Muscle of leg (tissue), 11 donors: ENCODE data around the gene IL22RA2. TPM values are rescaled to one million over a fixed set of nuclear protein-coding genes. Genes with fewer than 3 reads are reported as not detected.
"Not testable (repeated sequence)": the region's sequence is repeated elsewhere in the genome, so short reads cannot be mapped to it uniquely, and the experiment has no call there.

ENCODE experiments used
- DNase-seq: peaks from one replicate; pipeline ENCODE4 v3.0.0; 2013
- H3K27ac ChIP-seq: one replicate; pipeline ENCODE4 v1.5.1; 2013; ENCODE audit warnings: mild to moderate bottlenecking, low read length, control low read depth
- H3K27me3 ChIP-seq: one replicate; pipeline ENCODE4 v1.6.1; 2013; ENCODE audit warnings: low read length; ENCODE audit not compliant: control insufficient read depth, insufficient read depth
- H3K36me3 ChIP-seq: one replicate; pipeline ENCODE4 v1.6.1; 2013; ENCODE audit warnings: low read length; ENCODE audit not compliant: control insufficient read depth, insufficient read depth
- H3K4me1 ChIP-seq: one replicate; pipeline ENCODE4 v1.6.1; 2013; ENCODE audit warnings: low read length; ENCODE audit not compliant: control insufficient read depth, insufficient read depth
- H3K4me3 ChIP-seq: one replicate; pipeline ENCODE4 v1.5.1; 2013; ENCODE audit warnings: low read length, control low read depth
- H3K9me3 ChIP-seq: replicated peaks from 2 replicates; pipeline ENCODE4 v1.6.1; 2013; ENCODE audit warnings: low read depth, low read length; ENCODE audit not compliant: control insufficient read depth
- WGBS: methylation state at CpG from one replicate; pipeline ENCODE4 v1.1.5; 2013; ENCODE audit warnings: missing lambda C conversion rate; ENCODE audit not compliant: insufficient coverage; 5-methylcytosine and 5-hydroxymethylcytosine counted together
- polyA plus RNA-seq, 8 donors: library from polyadenylated mRNA; unstranded; fragments of 120-200 nt; gene quantifications; one replicate each; pipeline versions ENCODE4 v1.2.1 to v1.2.3, GENCODE V29; 2013; ENCODE audit warnings: inconsistent platforms in 1 of 8, low replicate concordance in 1 of 8; ENCODE audit not compliant: insufficient read length in 8 of 8, insufficient read depth in 1 of 8
- total RNA-seq: library from RNA; stranded (reverse); fragments of 120-200 nt; gene quantifications from one replicate; pipeline ENCODE4 v1.2.4, GENCODE V29; 2013

The IL22RA2 gene
- total and polyA plus RNA-seq, 9 donors = 0.23 TPM; not detected in 8

DNA sequence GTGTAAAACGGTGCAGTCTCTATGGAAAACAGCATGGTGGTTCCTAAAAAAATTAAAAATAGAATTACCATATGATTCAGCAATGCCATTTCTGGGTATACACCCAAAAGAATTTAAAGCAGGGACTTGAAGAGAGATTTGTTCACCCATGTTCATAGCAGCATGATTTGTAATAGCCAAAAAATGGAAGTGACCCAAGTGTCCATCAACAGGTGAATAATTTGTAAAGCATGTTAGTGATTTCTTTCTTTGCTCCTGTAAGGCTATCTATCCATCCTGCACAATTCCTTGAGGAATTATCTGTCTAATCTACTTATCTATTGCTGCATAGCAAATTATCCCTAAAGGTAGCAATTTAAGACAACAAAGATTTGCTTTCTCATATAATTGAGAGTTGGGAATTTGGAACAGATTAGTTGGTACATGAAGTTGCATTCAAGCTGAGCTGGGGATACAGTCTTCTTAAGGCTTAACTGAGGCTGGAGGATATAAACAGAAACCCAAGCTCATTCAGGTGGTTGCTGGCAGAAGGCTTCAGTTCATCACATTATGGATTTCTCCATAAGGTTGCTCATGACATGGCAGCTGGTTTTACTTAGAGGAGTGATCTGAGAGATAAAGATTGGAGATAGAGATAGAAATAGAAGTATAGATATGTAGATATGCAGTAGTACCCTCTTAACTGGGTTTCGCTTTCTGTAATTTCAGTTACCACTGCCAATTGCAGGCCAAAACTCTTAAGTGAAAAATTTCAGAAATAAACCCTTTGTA, 62.0 kb downstream of the IL22RA2 start:
- H3K4me1 ChIP-seq = no peaks in the 10 kb centered on the region
- H3K36me3 ChIP-seq = no peaks in the 10 kb centered on the region
- no peak for DNase-seq
- H3K27me3 ChIP-seq = no peaks in the 10 kb centered on the region
- no CpG with 5 or more reads among the region's 2 CpGs for WGBS
- no peak overlapping the region for H3K27ac ChIP-seq
- no peaks in the 10 kb centered on the region for H3K9me3 ChIP-seq
- H3K4me3 ChIP-seq = no peak overlapping the region

- Histone ChIP-seq H3K36me3 (no peaks in the 10 kb centered on the region), H3K27me3 (no peaks in the 10 kb centered on the region), H3K27ac (no peak overlapping the region), H3K4me3 (no peak overlapping the region), H3K9me3 (no peaks in the 10 kb centered on the region), H3K4me1 (no peaks in the 10 kb centered on the region)
- no CpG with 5 or more reads among the region's 1 CpG for WGBS
- DNase-seq = no peak
Observed at GRCh38 chr6:137107767-137108105, 65.7 kb downstream of the IL22RA2 start.

GRCh38 chr6:137107047-137107766, 66.2 kb downstream of the IL22RA2 start:
- 52% methylated on average over 2 of the region's 6 CpGs for WGBS
- not testable (repeated sequence) for H3K36me3 ChIP-seq, H3K4me1 ChIP-seq, H3K4me3 ChIP-seq, DNase-seq, H3K27ac ChIP-seq, H3K9me3 ChIP-seq, H3K27me3 ChIP-seq

DNA sequence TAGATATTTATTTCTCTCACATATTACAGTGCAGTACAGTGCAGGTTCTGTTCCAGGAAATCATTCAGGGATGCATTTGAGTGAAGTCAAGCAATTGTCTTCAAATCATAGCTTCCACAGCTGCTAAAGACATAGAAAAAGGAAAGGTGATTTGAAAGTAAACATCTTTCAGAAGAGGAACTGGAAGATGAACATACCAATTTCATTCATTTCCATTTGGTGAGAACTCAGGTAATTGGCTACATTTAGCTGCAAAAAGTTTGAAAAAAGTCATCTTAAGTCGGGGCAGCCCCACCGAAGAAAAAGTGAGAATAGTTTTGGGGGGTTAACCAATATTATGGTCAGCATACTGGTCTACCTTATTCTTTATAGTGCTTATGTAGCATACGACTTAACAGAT, 67.3 kb downstream of the IL22RA2 start:
- WGBS = no CpG with 5 or more reads among the region's 3 CpGs
- H3K27ac ChIP-seq = no peak overlapping the region

GRCh38 chr6:137105375-137105774, 68.1 kb downstream of the IL22RA2 start:
- Histone ChIP-seq H3K4me3 (no peak overlapping the region), H3K4me1 (no peaks in the 10 kb centered on the region), H3K27ac (no peak overlapping the region), H3K27me3 (no peaks in the 10 kb centered on the region), H3K9me3 (no peaks in the 10 kb centered on the region), H3K36me3 (no peaks in the 10 kb centered on the region)
- DNase-seq = no peak
- 60% methylated on average over 2 of the region's 4 CpGs for WGBS

More for the DNA sequence above, 67.3 kb downstream of the IL22RA2 start:
- Histone ChIP-seq H3K4me1 (no peaks in the 10 kb centered on the region), H3K9me3 (no peaks in the 10 kb centered on the region), H3K4me3 (no peak overlapping the region), H3K27me3 (no peaks in the 10 kb centered on the region), H3K36me3 (no peaks in the 10 kb centered on the region)
- DNase-seq = no peak

DNA sequence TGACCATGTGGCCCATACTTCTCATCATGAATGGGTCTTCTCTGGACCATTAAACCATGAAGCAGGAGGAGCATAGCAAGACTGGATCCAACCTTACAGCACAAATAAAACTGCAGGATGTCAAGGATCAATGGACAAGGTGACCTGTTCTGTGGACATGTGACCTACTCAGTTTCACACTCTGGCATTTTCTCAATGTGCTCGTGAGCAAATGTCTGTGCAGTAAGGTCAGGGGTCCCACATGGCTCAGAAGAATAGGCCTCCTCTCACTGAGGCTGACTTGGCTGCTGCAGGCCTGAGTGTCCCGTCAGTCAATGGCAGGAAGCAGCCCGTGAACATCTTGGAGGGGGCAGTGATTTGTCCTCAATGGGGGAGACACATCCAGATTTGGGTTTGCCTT, 68.5 kb downstream of the IL22RA2 start:
- H3K27me3 ChIP-seq = no peaks in the 10 kb centered on the region
- WGBS = 79% methylated on average over 3 of the region's 3 CpGs
- no peak overlapping the region for H3K27ac ChIP-seq
- H3K4me3 ChIP-seq = no peak overlapping the region
- no peaks in the 10 kb centered on the region for H3K36me3 ChIP-seq
- no peak for DNase-seq
- no peaks in the 10 kb centered on the region for H3K9me3 ChIP-seq
- H3K4me1 ChIP-seq = no peaks in the 10 kb centered on the region

DNA sequence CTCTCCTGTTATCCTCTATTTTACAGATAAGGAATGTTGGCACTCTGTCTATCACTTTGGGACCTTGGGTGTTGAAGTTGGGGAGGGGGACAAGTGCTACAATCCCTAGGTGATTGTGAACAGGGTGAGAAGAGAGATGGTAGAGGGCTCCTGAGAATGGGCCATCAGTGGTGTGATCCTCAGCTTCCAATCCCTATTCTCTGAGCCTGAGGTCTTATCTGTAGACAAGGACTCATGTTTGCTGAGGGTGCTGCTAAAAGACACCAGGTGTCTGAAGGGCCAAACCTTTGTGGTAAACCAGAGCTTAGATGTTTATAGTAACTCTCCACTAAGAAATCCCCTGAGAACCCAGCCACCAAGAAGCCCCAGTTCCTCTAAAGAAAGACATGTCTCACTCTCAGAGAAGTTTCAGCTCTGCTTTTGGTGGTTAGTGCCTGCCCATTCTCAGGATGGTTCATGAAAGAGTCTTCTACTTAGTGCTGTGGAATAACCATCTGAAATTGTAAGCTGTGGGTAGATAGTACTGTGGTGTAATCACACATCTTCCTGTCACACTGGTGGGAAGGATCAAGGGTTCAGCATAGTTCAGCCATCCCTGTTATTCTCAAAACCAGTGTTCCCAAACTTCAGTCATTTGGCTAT, 70.5 kb downstream of the IL22RA2 start:
- H3K36me3 ChIP-seq = no peaks in the 10 kb centered on the region
- DNase-seq = no peak
- no peaks in the 10 kb centered on the region for H3K9me3 ChIP-seq
- no peak overlapping the region for H3K27ac ChIP-seq
- no peaks in the 10 kb centered on the region for H3K4me1 ChIP-seq
- no peaks in the 10 kb centered on the region for H3K27me3 ChIP-seq
- no peak overlapping the region for H3K4me3 ChIP-seq

GRCh38 chr6:137102050-137102848, 71.2 kb downstream of the IL22RA2 start:
- Histone ChIP-seq H3K4me1 (no peaks in the 10 kb centered on the region), H3K27ac (no peak overlapping the region), H3K9me3 (no peaks in the 10 kb centered on the region), H3K27me3 (no peaks in the 10 kb centered on the region), H3K4me3 (no peak overlapping the region), H3K36me3 (no peaks in the 10 kb centered on the region)
- WGBS = no CpG with 5 or more reads among the region's 3 CpGs
- no peak for DNase-seq

DNA sequence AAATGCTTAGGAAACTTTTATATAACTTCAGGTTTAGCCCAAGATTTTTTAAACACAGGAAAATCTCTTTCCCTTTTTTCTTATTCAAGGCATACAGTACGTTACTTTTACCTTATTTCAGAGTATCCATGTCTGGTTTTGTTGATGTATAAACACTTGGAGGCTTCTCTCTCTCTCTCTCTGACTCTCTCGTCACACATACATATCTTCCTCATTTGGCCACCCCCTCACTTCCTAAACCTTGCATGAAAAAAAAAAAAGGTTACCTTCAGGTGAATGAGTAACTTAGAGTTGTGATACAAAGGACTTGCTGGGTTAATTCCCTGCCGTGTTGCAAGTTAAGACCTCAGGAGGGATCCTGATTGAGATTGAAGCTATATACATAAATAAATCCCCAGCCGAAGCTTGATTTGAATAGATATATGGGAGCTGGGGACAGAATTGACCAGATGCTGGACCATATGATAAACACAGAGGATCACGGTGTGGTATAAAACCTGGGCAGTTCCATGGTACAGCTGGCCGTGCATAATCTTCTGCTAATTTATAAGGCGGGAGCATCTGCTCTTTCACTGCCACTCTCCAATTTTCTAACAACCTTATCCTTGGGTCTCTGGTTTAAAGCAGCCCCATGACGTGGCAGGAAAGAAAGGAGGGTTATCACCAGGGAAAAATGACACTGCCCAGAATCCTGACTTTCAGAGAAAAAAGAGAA, 73.6 kb downstream of the IL22RA2 start:
- no peak for DNase-seq
- H3K27ac ChIP-seq = no peak overlapping the region
- H3K4me1 ChIP-seq = no peaks in the 10 kb centered on the region
- no peak overlapping the region for H3K4me3 ChIP-seq
- H3K27me3 ChIP-seq = no peaks in the 10 kb centered on the region
- H3K9me3 ChIP-seq = no peaks in the 10 kb centered on the region
- no peaks in the 10 kb centered on the region for H3K36me3 ChIP-seq
- no CpG with 5 or more reads among the region's 8 CpGs for WGBS
